Activated T-helper 1 cell treated with anti-CD3 and anti-CD28 coated beads, Interleukin-12 subunit alpha, Interleukin-12 subunit beta, Interleukin-2, Interleukin-4 antibody, amounts not matched to agents 30 ng/mL and 10 ng/mL and 1 ng/mL, durations not matched to agents 14 hours and 24 hours and 36 hours (primary cell): ENCODE measurements around the gene SFTPA1. TPM values are rescaled to one million over a fixed set of nuclear protein-coding genes. Genes with fewer than 3 reads are reported as not detected.
"Not testable (repeated sequence)": the region's sequence is repeated elsewhere in the genome, so short reads cannot be mapped to it uniquely, and the experiment has no call there.

Experiments used
- DNase-seq: peaks from one replicate; pipeline ENCODE4 v3.0.0; 2021; ENCODE audit warnings: low spot score
- H3K27ac Mint-ChIP-seq: one replicate; pipeline ENCODE4 v1.8.0; 2021; ENCODE audit warnings: mild to moderate bottlenecking, mixed read lengths
- H3K27me3 Mint-ChIP-seq: one replicate; pipeline ENCODE4 v1.8.0; 2022; ENCODE audit warnings: mild to moderate bottlenecking, moderate library complexity, mixed read lengths; ENCODE audit not compliant: insufficient read depth
- H3K36me3 Mint-ChIP-seq: one replicate; pipeline ENCODE4 v1.8.0; 2021; ENCODE audit warnings: low read depth, mixed read lengths
- H3K4me1 Mint-ChIP-seq: one replicate; pipeline ENCODE4 v1.8.0; 2021; ENCODE audit warnings: low read depth, mixed read lengths
- H3K4me3 Mint-ChIP-seq: one replicate; pipeline ENCODE4 v1.8.0; 2021; ENCODE audit warnings: mild to moderate bottlenecking, moderate library complexity, mixed read lengths
- H3K9me3 Mint-ChIP-seq: one replicate; pipeline ENCODE4 v1.8.0; 2021; ENCODE audit warnings: mixed read lengths
- intact Hi-C: fragments of 100-400 bp; cut with micrococcal nuclease; formaldehyde crosslinking; loops from one replicate; pipeline ENCODE4 v1.15.1; 2024
- total RNA-seq: library from RNA; stranded (reverse); gene quantifications from 2 replicates; pipeline ENCODE4 v1.2.3, GENCODE V29; 2022

SFTPA1 gene
- not detected in 2 replicates for total RNA-seq

- H3K4me3 Mint-ChIP-seq = no peak within 1 kb of the TSS
- H3K27me3 Mint-ChIP-seq = peaks cover 6% of the 10 kb centered on the region
- H3K9me3 Mint-ChIP-seq = no peaks in the 10 kb centered on the region
- H3K4me1 Mint-ChIP-seq = peaks cover 11% of the 10 kb centered on the region
- no peaks in the 10 kb centered on the region for H3K36me3 Mint-ChIP-seq
- intact Hi-C loops = no loop called here
- DNase-seq = no peak
- H3K27ac Mint-ChIP-seq = no peak within 1 kb of the TSS
Measured at GRCh38 chr10:79610601-79611191, at the start of gene SFTPA1. Gene SFTPA1, plus strand, starts transcription at chr10:79610939. Its CDS starts 887 bp downstream, at chr10:79611826.

- Mint-ChIP-seq H3K36me3 (no peaks in the 10 kb centered on the region), H3K27ac (no peak overlapping the region), H3K27me3 (peaks cover 18% of the 10 kb centered on the region), H3K9me3 (no peaks in the 10 kb centered on the region), H3K4me3 (no peak overlapping the region), H3K4me1 (peaks cover 10% of the 10 kb centered on the region)
- intact Hi-C loops = no loop called here
- DNase-seq = no peak
Measured at GRCh38 chr10:79561257-79561656, 49.5 kb upstream of the SFTPA1 start.

- intact Hi-C loops = loop anchor here (1.0 kb wide), 3 partner anchors 46 to 485 kb away; no protein-coding TSS in a partner anchor
- H3K4me3 Mint-ChIP-seq = no peak overlapping the region
Measured at GRCh38 chr10:79562135-79562756, 48.5 kb upstream of the SFTPA1 start.

GRCh38 chr10:79563426-79563825 lies 47.3 kb upstream of the SFTPA1 start:
- Mint-ChIP-seq H3K27me3 (peaks cover 32% of the 10 kb centered on the region), H3K27ac (no peak overlapping the region), H3K4me3 (no peak overlapping the region), H3K36me3 (no peaks in the 10 kb centered on the region), H3K4me1 (peaks cover 10% of the 10 kb centered on the region), H3K9me3 (no peaks in the 10 kb centered on the region)
- DNase-seq = no peak
- intact Hi-C loops = no loop called here

More at GRCh38 chr10:79562135-79562756, 48.5 kb upstream of the SFTPA1 start:
- Mint-ChIP-seq H3K27me3 (peaks cover 24% of the 10 kb centered on the region), H3K36me3 (no peaks in the 10 kb centered on the region), H3K9me3 (no peaks in the 10 kb centered on the region), H3K27ac (no peak overlapping the region), H3K4me1 (peaks cover 10% of the 10 kb centered on the region)
- DNase-seq = peak; percentile 57

GRCh38 chr10:79570624-79571023 lies 40.1 kb upstream of the SFTPA1 start:
- H3K27ac Mint-ChIP-seq, intact Hi-C loops: not testable (repeated sequence)

GRCh38 chr10:79579361-79579760 lies 31.4 kb upstream of the SFTPA1 start:
- Mint-ChIP-seq H3K36me3 (no peaks in the 10 kb centered on the region), H3K4me1 (peaks cover 10% of the 10 kb centered on the region), H3K4me3 (no peak overlapping the region), H3K27ac (peak overlapping the region; percentile 46), H3K27me3 (peaks cover 23% of the 10 kb centered on the region), H3K9me3 (peaks cover 6% of the 10 kb centered on the region)
- DNase-seq = no peak
- intact Hi-C loops = no loop called here

More at GRCh38 chr10:79570624-79571023, 40.1 kb upstream of the SFTPA1 start:
- not testable (repeated sequence) for H3K36me3 Mint-ChIP-seq, H3K4me3 Mint-ChIP-seq, H3K4me1 Mint-ChIP-seq, H3K9me3 Mint-ChIP-seq, DNase-seq
- H3K27me3 Mint-ChIP-seq = peaks cover 65% of the 10 kb centered on the region

GRCh38 chr10:79581044-79581443 lies 29.7 kb upstream of the SFTPA1 start:
- H3K4me1 Mint-ChIP-seq = peaks cover 10% of the 10 kb centered on the region
- intact Hi-C loops = no loop called here
- H3K36me3 Mint-ChIP-seq = no peaks in the 10 kb centered on the region
- H3K27ac Mint-ChIP-seq = no peak overlapping the region
- no peak for DNase-seq
- no peaks in the 10 kb centered on the region for H3K9me3 Mint-ChIP-seq
- H3K27me3 Mint-ChIP-seq = peaks cover 14% of the 10 kb centered on the region
- no peak overlapping the region for H3K4me3 Mint-ChIP-seq

- H3K4me1 Mint-ChIP-seq = peaks cover 10% of the 10 kb centered on the region
- H3K27me3 Mint-ChIP-seq = peaks cover 20% of the 10 kb centered on the region
- H3K27ac Mint-ChIP-seq = no peak overlapping the region
- H3K4me3 Mint-ChIP-seq = no peak overlapping the region
- H3K36me3 Mint-ChIP-seq = peaks cover 2% of the 10 kb centered on the region
- intact Hi-C loops = no loop called here
- DNase-seq = no peak
- no peaks in the 10 kb centered on the region for H3K9me3 Mint-ChIP-seq
Measured at GRCh38 chr10:79582096-79582495, 28.6 kb upstream of the SFTPA1 start.

- H3K4me3 Mint-ChIP-seq = peak overlapping the region; percentile 39
- H3K36me3 Mint-ChIP-seq, H3K27ac Mint-ChIP-seq, H3K4me1 Mint-ChIP-seq, intact Hi-C loops, H3K9me3 Mint-ChIP-seq: not testable (repeated sequence)
- peaks cover 18% of the 10 kb centered on the region for H3K27me3 Mint-ChIP-seq
- DNase-seq = peak; percentile 12
Measured at GRCh38 chr10:79582954-79583353, 27.8 kb upstream of the SFTPA1 start.

GRCh38 chr10:79583488-79584024 lies 27.2 kb upstream of the SFTPA1 start:
- DNase-seq = no peak
- intact Hi-C loops = no loop called here
- Mint-ChIP-seq H3K4me1 (peaks cover 10% of the 10 kb centered on the region), H3K27ac (no peak overlapping the region), H3K36me3 (peaks cover 2% of the 10 kb centered on the region), H3K9me3 (no peaks in the 10 kb centered on the region), H3K27me3 (peaks cover 19% of the 10 kb centered on the region), H3K4me3 (peak overlapping the region; percentile 39)

GRCh38 chr10:79585870-79586527 lies 24.7 kb upstream of the SFTPA1 start:
- peaks cover 2% of the 10 kb centered on the region for H3K36me3 Mint-ChIP-seq

GRCh38 chr10:79586933-79587332 lies 23.8 kb upstream of the SFTPA1 start:
- H3K4me3 Mint-ChIP-seq = no peak overlapping the region
- no peak overlapping the region for H3K27ac Mint-ChIP-seq
- no peaks in the 10 kb centered on the region for H3K9me3 Mint-ChIP-seq
- peaks cover 28% of the 10 kb centered on the region for H3K27me3 Mint-ChIP-seq
- intact Hi-C loops = no loop called here
- no peak for DNase-seq
- peaks cover 2% of the 10 kb centered on the region for H3K36me3 Mint-ChIP-seq
- H3K4me1 Mint-ChIP-seq = peaks cover 10% of the 10 kb centered on the region

More at GRCh38 chr10:79585870-79586527, 24.7 kb upstream of the SFTPA1 start:
- Mint-ChIP-seq H3K27me3 (peaks cover 29% of the 10 kb centered on the region), H3K4me1 (peaks cover 10% of the 10 kb centered on the region), H3K4me3 (no peak overlapping the region), H3K9me3 (no peaks in the 10 kb centered on the region), H3K27ac (no peak overlapping the region)
- no peak for DNase-seq
- intact Hi-C loops = no loop called here

GRCh38 chr10:79588800-79589199 lies 21.9 kb upstream of the SFTPA1 start:
- Mint-ChIP-seq H3K4me3 (no peak overlapping the region), H3K27me3 (peaks cover 28% of the 10 kb centered on the region), H3K9me3 (no peaks in the 10 kb centered on the region), H3K36me3 (peaks cover 2% of the 10 kb centered on the region), H3K27ac (no peak overlapping the region), H3K4me1 (peaks cover under 1% of the 10 kb centered on the region)
- intact Hi-C loops = no loop called here
- DNase-seq = no peak
